Embryonic facial prominence (tissue), 1 donor: Measurements from ENCODE around the gene TBX15.

Experiments used
- DNase-seq: peaks from one replicate; pipeline ENCODE4 v3.0.0-alpha.2; 2016; ENCODE audit errors: extremely low spot score

Gene TBX15

DNA sequence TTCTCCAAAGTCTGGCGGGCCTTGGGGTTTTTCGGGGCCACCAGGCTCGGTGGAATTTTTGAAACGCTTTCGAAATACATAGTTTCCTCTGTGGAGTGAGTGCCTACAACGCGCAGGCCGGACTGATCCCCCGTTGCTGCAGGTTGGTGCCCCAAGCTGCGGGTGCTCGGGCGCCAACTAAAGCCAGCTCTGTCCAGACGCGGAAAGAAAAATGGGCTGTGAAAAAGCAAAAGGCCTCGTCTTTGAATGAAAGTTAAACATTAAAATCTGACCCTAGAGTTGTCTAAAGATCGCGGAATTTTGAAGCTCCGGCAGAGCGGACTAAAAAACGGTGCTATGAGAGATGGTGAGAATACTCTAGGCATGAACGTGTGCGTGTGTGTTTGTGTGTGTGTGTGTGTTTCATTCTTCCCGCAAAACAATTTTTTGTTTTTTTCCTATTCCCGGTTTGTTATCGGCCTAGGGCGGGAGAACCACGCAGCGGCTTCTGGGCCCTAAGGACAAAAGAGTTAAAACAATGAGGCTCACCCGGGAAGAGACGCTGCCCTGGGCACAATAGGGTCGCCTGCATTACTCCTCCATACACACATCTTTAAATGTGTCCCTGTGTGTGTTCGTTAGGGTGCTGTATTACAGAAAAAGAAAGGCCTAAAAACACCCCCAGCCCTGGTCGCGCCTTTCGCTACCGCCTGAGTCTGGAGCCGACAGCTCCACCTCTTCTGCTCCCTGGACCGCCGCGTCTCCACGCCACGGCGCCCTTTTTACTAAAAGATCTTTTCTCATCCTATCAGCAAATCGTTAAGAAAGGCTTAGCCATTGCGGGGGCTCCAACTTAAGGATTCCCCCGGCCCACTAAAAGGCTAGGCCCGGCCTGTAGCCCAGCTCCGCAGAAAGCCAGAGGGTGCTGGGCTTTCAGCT lies 3.2 kb downstream of the TBX15 start:
- no peak for DNase-seq

DNA sequence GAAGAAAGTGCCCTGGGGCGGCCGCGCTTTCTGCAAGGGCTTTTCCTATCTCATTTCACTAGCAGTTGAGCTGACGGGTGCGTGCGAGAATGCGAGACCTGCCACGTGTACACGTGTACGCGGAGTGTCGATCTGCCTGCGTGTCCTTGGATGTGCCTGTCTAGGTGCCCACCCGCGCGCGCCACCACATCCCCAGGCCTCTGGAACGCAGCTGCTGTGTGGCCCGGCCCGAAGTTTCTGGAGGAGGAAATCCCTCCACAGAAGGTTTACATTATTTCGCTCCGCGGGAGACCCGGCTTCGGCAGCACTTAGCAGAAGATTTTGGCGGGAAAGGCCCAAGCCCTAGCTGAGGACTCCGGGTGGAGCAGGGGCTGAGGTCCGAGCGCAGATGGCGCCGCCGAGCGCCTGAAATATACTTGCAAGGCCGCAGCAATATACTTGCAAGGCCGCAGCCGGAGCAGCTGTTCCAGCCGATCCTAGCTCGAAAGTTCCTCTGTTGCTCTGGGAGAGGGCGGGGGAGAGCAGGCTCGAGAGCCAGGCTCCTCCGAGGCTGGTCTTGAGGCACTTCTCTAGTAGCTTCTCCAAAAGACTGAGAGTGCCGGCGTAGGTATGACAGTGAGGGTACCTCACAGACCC lies 3.9 kb downstream of the TBX15 start:
- DNase-seq = no peak

DNA sequence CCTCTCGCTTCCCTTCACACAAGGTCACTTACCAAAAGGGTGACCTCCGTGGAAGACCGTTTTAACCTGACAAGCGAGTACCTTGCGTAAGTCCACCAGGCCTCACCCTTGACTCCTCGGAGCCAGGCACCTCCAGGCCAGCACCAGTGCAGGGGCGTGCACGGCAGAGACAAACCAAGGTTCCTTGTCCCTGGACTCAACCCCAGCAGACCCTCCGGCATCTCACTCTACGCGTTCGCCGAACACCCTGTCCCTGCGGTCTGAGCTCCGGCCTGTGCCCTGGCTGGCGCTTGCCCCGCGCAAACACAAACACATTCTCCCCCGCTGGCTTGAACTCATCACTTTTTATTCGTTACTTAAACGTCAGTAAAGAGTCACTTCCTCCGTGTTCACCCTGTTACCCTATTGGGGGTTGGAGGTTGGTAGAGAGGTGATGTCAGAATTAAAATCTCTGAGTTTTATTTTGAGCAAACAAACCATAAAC lies 4.5 kb downstream of the TBX15 start:
- DNase-seq = no peak

DNA sequence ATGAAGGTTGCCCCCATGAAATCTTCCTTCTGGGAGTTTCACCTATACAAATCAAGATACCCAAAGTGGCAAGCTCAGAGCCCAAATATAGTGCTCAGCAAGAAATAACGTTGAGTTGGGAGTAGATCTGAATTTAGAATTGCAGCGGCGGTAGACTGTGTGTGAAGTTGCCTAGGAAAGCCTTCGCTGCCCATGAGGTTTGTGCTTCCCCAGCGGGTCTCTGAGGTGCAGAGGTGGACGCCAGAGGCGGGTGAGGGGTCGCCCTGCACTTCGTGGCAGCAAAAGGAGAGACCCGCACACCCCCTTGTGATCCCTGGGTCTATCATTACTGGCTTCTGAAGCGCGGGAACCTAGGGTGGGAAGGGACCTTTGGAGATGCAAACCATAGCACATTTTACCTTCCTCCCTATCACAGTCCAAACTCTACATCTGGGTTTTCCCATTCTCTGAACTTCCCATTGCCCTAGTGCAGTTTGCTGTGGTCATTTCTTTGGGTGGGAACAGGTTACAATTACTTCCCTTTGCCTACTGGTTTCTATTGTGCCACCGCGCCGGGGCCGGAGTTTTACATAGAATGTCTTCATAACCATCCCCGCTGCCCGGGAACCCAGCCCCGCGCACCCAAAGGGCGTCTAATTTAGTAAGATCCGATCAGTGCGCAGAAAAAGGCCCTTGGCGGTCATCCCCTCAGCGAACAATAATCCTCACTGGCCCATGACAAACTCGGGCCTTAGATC lies 5.2 kb downstream of the TBX15 start:
- DNase-seq = no peak

DNA sequence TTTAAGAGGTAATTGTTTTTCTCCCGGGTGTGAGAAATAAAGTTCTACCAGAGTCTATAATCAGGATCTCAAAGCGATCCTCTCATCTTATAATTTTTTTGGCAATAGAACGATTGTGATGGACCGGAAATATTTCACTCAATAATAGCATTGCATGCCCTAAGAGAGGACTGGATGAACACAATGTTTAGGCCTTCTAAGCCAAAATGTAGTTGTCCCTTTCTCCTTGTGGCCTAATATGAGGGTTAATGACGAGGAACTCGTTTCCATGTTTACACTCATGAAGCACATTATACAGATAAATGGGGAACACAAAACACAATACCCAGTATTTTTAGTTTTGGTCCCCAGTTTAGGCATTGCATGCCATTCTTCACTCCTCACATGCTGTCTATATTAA lies 5.9 kb downstream of the TBX15 start:
- DNase-seq = no peak

DNA sequence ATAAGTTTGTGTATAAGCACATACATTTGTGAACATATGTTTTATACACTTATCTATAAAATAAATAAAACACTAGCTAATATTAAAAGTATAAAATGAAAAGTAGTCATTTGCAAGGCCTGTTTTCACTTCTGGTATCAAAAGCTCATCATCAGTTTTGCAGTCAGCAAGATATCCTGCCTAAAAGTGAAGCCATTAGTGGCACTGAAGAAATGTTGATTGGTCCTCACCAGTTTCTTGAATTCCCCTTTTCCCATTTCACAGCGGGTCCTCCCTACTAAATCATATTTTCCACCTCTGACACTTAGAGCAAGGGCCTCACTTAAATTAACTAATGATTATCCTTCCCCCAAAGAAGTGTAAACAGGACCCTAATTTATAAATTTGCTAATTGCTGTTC lies 6.7 kb downstream of the TBX15 start:
- no peak for DNase-seq

DNA sequence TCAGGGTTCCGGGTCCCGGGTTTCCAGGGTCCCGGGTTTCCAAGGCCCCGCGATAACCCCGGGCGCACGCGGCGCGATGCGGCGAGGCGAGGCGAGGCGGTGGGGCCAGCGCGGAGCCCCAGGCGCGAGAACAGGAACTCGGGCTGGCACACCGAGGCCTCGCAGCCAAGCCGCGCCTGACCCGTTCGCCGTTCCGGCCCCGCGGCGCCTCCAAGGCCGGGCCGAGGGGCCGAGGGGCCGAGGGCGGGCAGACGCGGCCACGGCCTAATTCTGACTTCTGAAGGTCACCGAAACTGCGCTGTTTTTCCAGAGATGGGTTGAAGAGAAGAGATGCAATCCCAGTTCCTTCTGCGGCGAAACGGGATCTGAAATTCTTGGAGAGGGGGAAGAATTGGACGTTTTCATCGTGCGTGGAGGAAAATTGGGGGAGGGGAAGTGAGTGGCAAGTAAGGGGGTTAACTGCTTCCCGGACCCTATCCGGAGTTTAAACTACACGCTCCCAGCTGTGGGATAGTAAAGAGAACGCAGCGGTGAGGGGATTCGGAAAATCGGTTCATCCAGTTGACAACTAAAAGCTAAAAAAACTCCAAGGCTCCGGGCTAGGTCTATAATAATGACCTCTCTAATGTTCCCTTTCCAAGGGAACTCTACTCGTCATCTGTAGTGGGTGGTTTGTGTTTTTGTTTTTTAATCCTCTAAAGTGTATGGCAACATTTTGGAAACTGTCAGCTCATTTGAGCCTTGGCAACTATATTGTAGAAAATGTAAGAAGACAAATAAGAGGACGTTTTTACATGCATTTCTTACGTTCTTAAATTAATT lies 8.2 kb downstream of the TBX15 start:
- no peak for DNase-seq

DNA sequence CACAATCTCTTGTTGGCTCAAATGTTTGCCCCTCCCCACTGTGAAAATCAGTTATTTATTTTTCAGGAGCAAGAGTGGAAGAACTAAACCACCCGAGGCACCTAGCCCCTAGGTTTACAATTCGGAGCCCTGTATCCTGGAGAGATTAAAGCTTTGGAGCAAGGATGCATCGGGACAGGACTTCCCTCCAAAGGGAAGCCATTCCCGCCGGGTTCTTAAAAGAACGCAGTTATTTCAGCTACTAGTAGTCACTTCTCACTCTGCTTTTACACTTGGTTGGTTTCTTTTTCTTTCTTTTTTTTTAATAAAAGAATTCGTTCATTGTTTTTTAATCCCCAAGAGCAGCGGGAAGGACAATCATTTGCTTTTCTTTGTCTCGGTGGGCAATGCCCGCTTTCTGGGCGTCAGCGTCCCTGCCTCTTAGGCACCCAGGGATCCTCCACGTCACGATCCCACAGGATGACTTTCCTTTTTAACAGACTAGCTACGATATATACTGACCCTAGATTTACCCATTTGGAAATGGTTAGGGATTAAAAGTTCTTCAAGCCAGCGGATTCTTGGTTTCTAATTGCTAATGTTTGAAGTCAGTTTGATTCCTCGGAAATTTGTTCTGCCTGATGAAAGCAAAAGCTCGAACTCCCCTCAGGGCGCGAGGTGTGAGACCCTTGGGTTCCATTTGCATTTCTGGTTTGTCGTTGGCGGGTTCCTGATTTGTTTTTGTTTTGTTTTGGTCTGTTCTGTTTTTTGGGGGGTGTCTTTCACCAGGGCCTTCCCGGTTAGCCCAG lies 9.0 kb downstream of the TBX15 start:
- no peak for DNase-seq

DNA sequence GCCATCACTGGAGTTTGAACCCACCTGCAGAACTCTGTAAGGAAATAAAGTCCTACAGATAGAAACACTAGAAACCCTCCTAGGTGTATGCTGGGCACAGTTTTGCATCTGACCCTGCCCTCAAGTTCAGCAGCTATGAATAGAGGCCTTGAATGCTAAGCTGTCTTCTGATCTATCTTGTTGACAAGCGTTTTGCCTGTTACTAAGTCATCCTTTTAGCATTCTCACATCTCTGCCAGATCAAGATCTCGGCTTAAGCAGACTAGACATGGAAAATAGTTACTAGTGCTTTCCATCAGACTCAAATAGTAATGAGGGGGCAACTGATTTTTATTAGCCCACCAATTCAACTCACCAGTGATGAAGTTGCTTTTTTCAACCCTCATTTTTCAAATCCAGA lies 10.5 kb downstream of the TBX15 start:
- DNase-seq = no peak

DNA sequence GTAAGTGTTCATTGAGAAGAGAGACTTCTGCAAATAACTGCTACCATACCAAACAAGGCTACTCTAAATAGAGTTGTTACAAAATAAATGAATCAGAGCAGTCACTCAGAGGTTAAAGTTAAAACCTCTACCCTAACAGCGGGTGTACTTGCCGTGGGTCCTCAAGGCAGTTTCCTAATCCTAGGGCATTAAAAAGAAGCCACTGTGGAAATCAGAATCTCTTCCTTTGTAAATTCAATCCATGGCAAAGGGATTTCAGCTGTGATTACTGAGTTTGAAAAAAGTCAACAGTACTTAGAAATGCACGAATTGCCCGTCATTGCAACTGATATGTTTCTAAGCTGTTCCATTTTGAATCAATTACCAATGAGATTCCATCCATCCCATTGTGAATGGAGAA lies 13.5 kb downstream of the TBX15 start:
- DNase-seq = no peak

DNA sequence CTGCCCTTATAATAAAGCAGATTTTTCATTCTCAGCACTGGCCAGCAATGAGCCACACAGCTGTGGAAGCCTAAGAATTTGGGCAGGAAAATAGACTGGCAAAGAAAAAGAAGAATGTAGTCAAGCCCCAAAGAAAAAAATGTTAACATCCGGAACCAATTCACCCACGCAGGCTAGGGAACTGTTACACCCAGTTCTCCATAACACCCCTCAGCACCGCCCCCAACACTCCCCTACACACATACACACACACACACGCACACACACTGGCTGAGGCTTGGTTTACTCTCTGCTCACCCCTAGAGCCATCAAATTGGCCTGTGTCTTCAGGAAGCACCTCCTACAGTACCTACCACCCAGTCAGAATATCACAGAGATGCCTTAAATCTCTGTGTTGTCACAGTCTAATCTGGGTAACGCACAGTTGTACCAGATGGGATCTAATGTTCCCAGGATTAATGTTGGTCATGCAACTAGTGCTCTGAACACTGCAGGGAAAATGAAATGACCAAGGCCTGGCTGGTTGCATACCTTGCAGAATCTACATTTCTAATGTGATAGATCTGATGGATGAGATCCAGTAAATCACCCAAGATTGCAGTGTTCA lies 14.5 kb downstream of the TBX15 start:
- DNase-seq = no peak

DNA sequence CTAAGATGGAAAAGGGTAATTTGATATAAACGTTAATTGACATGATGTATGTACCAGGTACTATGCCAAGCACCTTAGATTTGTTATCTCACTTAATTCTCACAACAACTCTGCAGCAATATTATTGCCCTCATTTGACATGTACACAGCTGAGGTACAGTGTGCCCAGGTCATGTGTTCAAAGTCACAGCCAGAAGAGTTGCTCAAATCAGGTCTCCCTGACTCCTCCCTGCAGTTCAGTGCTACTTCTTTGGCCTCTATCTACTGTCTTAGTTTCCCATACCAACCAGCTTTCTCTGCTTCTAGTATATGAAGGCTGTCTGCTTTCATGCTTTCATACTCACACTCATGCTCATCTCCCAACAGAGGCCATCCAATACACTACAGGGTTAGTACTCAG lies 15.1 kb downstream of the TBX15 start:
- no peak for DNase-seq

DNA sequence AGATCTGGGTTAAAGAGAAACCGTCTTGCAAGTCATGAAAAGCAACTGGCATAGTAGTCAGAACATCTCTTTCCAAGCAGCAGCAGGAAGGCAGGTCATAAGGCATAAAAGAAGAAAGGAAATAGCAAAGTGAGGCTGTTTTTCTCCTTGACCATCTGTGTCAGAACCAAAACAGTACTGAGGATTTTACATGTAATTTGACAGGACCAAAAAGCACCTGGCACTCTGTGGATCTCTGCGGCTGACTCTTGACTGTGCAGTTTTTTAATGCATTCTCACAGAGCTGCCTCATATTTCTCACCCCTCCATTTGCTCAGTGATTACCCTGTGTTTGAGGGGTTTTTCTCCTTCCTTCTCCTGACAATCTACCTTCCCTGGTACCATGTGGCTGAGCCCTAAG lies 17.7 kb downstream of the TBX15 start:
- DNase-seq = no peak

DNA sequence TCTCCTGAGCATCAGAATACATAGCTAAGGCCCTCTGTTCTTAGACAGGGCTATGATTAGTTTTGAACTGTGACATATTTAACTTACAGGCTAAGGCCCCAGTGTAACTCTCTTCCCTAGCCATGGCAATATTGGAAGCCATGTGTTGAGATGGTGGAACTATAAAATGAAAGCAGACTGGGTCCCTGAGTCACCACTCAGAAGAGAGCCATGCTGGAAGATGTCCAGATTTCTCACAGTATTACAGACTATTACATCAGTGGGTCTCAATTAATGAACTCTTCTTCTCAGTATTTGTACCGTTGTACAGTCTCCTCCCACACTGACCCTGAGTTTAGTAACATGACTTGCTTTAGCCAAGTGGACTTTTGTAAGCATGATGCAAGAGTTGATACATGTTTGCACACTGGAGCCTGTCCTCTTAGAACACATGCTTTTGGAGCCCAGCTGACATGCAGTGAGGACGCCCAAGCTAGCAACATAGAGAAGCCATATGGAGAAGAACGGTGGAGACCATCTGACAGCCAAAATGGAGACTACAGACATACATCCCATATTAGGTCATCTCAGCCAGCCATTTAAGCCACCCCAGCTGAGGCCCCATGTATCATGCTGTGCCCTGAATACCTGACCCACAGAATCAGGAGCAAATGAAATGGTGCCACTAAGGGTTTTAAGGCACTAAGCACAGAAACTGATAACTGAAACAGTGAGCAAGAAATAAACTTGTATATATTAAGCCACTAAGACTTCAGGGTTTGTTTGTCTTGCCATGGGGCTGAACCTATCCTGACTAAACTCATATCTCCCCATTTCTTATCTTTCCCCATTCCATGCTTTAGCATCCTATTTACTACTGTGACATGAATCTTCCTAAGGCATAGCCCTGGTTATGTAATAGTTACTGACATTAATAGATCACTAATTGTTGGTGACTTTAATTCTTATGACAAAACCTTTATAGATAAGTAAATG lies 24.4 kb downstream of the TBX15 start:
- no peak for DNase-seq

DNA sequence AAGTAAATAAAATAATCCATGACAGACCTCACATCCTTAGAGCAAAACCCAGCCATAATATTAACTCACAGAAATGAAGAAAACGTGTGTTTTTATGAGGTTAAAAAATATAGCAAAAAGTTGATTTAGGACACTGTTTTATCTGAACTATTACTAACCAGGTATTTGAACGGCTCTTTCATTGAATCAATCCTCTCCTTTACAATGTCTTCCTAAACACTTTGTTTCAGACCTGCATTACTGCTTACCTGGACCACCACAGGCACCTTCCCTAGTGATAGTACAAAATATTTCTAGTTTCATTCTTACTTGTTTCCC lies 25.0 kb downstream of the TBX15 start:
- DNase-seq = no peak

DNA sequence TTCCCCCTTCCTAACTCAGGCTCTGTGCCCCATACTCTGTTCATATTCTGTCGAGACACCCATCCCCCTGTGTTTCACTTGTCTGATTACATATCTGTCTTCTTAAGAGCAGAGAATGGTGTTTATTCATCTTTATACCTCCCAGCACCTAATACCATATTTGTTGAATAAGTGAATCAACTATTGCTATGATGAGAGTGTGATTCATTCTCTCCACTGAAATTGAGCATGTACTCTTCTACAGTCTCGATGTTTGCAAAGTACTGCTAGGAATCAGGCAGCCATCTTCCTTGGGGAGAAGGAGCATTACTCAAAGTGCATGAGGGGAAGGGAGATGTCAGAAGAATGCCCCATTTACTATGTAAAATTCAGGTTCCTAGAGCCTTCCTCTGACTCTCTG lies 27.0 kb downstream of the TBX15 start:
- DNase-seq = no peak

DNA sequence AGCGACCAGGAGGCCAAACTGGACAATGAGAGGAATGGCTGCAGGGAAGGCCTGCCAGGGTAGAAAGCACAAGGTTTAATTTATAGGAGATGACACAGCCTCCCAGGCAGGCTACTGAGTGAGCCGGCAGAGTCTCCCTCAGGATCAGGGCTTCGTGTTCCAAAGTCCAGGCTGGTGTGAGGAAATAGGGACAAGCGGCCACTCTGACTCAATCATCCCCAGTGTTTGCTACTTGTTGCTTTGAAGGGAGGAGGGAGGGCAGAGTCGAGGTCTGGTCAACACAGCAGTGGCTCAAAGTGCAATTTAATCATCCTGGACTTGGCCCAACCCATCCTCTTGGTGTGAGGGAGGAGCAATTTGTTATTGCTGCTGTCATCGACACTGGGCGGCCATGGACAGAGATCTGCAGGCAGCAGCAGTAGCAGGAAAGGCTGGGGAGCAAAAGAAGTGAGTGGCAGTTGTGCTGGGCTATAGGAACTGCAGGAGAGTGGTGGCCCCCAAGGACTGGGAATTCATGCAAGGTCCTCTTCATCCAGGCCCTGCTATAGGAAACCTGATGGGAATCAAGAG lies 27.5 kb downstream of the TBX15 start:
- DNase-seq = no peak

DNA sequence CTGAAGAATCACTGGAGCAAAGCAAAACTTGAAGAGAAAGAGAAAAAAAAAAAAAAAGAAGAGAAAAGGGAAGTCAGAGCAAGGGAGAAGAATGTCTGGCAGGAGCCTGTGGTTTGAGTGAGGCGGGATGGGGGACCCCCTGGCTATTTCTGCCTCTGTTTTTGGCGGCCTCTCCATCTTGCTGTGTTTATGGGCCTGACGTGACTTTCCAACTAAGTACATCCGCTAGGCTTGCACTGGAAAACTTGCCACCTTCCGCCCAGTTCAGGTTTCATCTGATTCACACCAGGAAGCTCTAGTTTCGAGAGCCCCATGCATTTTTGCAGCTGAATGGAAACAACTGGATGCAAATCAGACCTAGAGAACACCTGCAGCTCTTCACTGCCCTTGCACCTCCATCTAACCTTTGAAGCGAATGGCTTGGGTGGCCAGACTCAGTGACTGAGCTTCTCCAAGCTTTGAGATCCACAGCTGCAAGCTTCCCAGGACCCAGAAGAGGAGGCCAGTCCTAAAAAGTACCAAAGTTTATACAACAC lies 28.0 kb downstream of the TBX15 start:
- no peak for DNase-seq
